ENCODE results near the gene NCKAP1. TPM values are rescaled to one million over a fixed set of nuclear protein-coding genes. Genes with fewer than 3 reads are reported as not detected.

Gene NCKAP1
- polyA plus RNA-seq, 2 of the 4 experiments (the other 2 are of a cell fraction), result 98.8 to 201 TPM

DNA sequence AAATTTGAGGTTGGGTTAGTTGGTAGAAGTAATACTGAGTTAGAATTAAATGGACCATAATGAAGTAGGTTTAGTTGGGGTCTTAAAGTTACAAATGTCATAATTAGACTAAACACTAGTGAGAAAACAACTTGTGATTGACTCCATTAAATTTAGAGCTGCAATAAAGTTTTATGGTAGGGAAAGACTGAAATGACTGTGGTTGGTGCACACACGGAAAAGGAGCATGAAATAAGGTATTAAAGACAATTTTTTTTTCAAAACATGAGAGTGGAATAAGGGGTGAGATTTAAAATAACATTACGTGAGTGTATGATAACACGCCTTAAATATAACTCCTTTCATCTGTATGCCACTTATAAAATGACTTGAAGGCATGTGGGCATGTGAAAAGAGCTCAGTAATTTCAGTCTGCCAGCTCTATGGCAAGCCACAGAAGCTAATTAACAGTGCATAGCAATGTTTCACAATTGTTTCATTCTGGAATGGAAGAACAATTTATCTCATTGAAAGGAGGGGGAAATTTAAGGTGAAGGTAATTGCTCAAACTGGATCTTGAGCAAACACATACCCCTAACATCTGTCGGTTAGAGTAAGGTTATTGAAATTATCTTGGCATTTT is 173.2 kb downstream of the NCKAP1 start:
- 0 out of 3 replicates have a peak, but pooled peaks cover 4% of the 10 kb centered on the region for H3K4me1 ChIP-seq
- TF ChIP-seq RCOR1 (IDR thresholded peaks at IDR 0.05; ENCODE audit: low read depth, low read length) (no peak), HDAC2 (IDR thresholded peaks at IDR 0.05) (no peak), CBX2 (IDR thresholded peaks at IDR 0.05; ENCODE audit: borderline replicate concordance, low read depth) (no peak)
- TF ChIP-seq, protein P1, sequence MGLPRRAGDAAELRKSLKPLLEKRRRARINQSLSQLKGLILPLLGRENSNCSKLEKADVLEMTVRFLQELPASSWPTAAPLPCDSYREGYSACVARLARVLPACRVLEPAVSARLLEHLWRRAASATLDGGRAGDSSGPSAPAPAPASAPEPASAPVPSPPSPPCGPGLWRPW (IDR thresholded peaks at IDR 0.05), result no peak
- no peak for FAIRE-seq

GRCh38 chr2:182863642-182864041 is 174.6 kb downstream of the NCKAP1 start:
- no peak overlapping the region for H3K4me2 ChIP-seq
- no peak overlapping the region for H3K27ac ChIP-seq
- H3K9me3 ChIP-seq, result no peaks in the 10 kb centered on the region
- ATAC-seq, result no peak
- POLR2A ChIA-PET, result no interaction called here
- CTCF ChIA-PET, result interaction anchor here (1.3 kb wide), 1 partner anchor 8 kb away, joined by 3 read pairs; no protein-coding TSS in a partner anchor
- no peak for DNase-seq (ENCODE audit: low read depth in 1 of 2, low spot score in 1 of 2)
- no peak for TF ChIP-seq CBX8 (IDR thresholded peaks at IDR 0.05)
- no peak for TF ChIP-seq HOXB13 (CRISPR knock-in tag; IDR thresholded peaks at IDR 0.05; ENCODE audit: low read depth)
- no peak for TF ChIP-seq KDM5A (IDR thresholded peaks at IDR 0.05)
- H3K4me3 ChIP-seq, result no peak overlapping the region
- FAIRE-seq, result no peak
- 0 out of 3 replicates have a peak, but pooled peaks cover 4% of the 10 kb centered on the region for H3K4me1 ChIP-seq

More for the DNA sequence above, 173.2 kb downstream of the NCKAP1 start:
- Histone ChIP-seq H3K9me3 (no peaks in the 10 kb centered on the region), H3K4me2 (no peak overlapping the region), H3K4me3 (no peak overlapping the region), H3K27ac (no peak overlapping the region)
- no peak for ATAC-seq
- ChIA-PET CTCF (no interaction called here), POLR2A (no interaction called here)
- DNase-seq (ENCODE audit: low read depth in 1 of 2, low spot score in 1 of 2), result no peak
- WGBS (ENCODE audit: missing lambda C conversion rate), result 60% methylated on average over 4 of the region's 4 CpGs

- ChIA-PET POLR2A (no interaction called here), CTCF (interaction anchor here (0.7 kb wide), 1 partner anchor 44 kb away, joined by 6 read pairs; no protein-coding TSS in a partner anchor)
- Histone ChIP-seq H3K4me2 (no peak overlapping the region), H3K27ac (no peak overlapping the region), H3K4me1 (no peaks in the 10 kb centered on the region), H3K9me3 (peaks cover 3% of the 10 kb centered on the region; the same call in 1 of the 3 replicates), H3K4me3 (no peak overlapping the region)
- DNase-seq (ENCODE audit: low read depth in 1 of 2, low spot score in 1 of 2) (no peak), FAIRE-seq (no peak), ATAC-seq (no peak)
- TF ChIP-seq, protein P2, sequence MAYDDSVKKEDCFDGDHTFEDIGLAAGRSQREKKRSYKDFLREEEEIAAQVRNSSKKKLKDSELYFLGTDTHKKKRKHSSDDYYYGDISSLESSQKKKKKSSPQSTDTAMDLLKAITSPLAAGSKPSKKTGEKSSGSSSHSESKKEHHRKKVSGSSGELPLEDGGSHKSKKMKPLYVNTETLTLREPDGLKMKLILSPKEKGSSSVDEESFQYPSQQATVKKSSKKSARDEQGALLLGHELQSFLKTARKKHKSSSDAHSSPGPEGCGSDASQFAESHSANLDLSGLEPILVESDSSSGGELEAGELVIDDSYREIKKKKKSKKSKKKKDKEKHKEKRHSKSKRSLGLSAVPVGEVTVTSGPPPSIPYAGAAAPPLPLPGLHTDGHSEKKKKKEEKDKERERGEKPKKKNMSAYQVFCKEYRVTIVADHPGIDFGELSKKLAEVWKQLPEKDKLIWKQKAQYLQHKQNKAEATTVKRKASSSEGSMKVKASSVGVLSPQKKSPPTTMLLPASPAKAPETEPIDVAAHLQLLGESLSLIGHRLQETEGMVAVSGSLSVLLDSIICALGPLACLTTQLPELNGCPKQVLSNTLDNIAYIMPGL (CRISPR knock-in tag; IDR thresholded peaks at IDR 0.05; ENCODE audit: borderline replicate concordance), result no peak
- TF ChIP-seq, protein P3, sequence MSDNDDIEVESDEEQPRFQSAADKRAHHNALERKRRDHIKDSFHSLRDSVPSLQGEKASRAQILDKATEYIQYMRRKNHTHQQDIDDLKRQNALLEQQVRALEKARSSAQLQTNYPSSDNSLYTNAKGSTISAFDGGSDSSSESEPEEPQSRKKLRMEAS (IDR thresholded peaks at IDR 0.05), result no peak
- TF ChIP-seq MAZ (IDR thresholded peaks at IDR 0.05; ENCODE audit: borderline replicate concordance, low read depth, low read length) (no peak), ZNF302 (CRISPR knock-in tag; IDR thresholded peaks at IDR 0.05) (no peak), ZSCAN20 (CRISPR knock-in tag; IDR thresholded peaks at IDR 0.05) (no peak), ATOH8 (CRISPR knock-in tag; IDR thresholded peaks at IDR 0.05; ENCODE audit: low read depth) (no peak), CBX8 (IDR thresholded peaks at IDR 0.05) (no peak), JUN (IDR thresholded peaks at IDR 0.05) (no peak), SMC3 (IDR thresholded peaks at IDR 0.05) (no peak), KDM5A (IDR thresholded peaks at IDR 0.05) (no peak), RARB (CRISPR knock-in tag; IDR thresholded peaks at IDR 0.05) (no peak), FOXS1 (CRISPR knock-in tag; IDR thresholded peaks at IDR 0.05) (no peak)
- 50% methylated on average over 5 of the region's 5 CpGs for WGBS (ENCODE audit: missing lambda C conversion rate)
Measured at GRCh38 chr2:182862091-182862490, 176.2 kb downstream of the NCKAP1 start.

GRCh38 chr2:182860858-182861257 is 177.4 kb downstream of the NCKAP1 start:
- no peak for FAIRE-seq
- CTCF ChIA-PET, result no interaction called here
- 64% methylated on average over 2 of the region's 2 CpGs for WGBS (ENCODE audit: missing lambda C conversion rate)

More at GRCh38 chr2:182860858-182861257, 177.4 kb downstream of the NCKAP1 start:
- DNase-seq (ENCODE audit: low read depth in 1 of 2, low spot score in 1 of 2) (no peak), ATAC-seq (no peak)
- Histone ChIP-seq H3K27ac (no peak overlapping the region), H3K4me2 (no peak overlapping the region), H3K4me1 (no peaks in the 10 kb centered on the region), H3K4me3 (no peak overlapping the region), H3K9me3 (peaks cover 3% of the 10 kb centered on the region; the same call in 1 of the 3 replicates)
- POLR2A ChIA-PET, result no interaction called here
- TF ChIP-seq NPAS2 (CRISPR knock-in tag; IDR thresholded peaks at IDR 0.05; ENCODE audit: borderline replicate concordance), result no peak
- TF ChIP-seq ZC3H11A (IDR thresholded peaks at IDR 0.05), result no peak
- no peak for TF ChIP-seq ESRRA (IDR thresholded peaks at IDR 0.05; ENCODE audit: borderline replicate concordance, low read length)
- no peak for TF ChIP-seq KDM5A (IDR thresholded peaks at IDR 0.05)
- no peak for TF ChIP-seq TP53 (CRISPR knock-in tag; IDR thresholded peaks at IDR 0.05)
- TF ChIP-seq NR3C1 (IDR thresholded peaks at IDR 0.05), result no peak
- TF ChIP-seq, protein P4, sequence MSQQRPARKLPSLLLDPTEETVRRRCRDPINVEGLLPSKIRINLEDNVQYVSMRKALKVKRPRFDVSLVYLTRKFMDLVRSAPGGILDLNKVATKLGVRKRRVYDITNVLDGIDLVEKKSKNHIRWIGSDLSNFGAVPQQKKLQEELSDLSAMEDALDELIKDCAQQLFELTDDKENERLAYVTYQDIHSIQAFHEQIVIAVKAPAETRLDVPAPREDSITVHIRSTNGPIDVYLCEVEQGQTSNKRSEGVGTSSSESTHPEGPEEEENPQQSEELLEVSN (IDR thresholded peaks at IDR 0.05; ENCODE audit: borderline replicate concordance, low read depth), result no peak
- no peak for TF ChIP-seq JUN (IDR thresholded peaks at IDR 0.05)
- TF ChIP-seq EHMT2 (IDR thresholded peaks at IDR 0.05; ENCODE audit: low read depth), result no peak
- no peak for TF ChIP-seq KDM1A (IDR thresholded peaks at IDR 0.05; ENCODE audit: low read depth)
- TF ChIP-seq HOXA7 (CRISPR knock-in tag; IDR thresholded peaks at IDR 0.05), result no peak
- TF ChIP-seq, protein P3 (IDR thresholded peaks at IDR 0.05), result no peak
- no peak for TF ChIP-seq NFE2L2 (conservative IDR thresholded peaks at IDR 0.05; ENCODE audit: low read length)
- TF ChIP-seq FOXS1 (CRISPR knock-in tag; IDR thresholded peaks at IDR 0.05), result no peak
